Retinal pigment epithelial cell (primary cell): Measurements from ENCODE around the gene PTPRN2.

Experiments used
- DNase-seq: peaks from one replicate; pipeline ENCODE4 v3.0.0-alpha.2; 2010; ENCODE audit warnings: low read depth
- H3K4me3 ChIP-seq: 2 replicates; pipeline ENCODE4 v1.5.1; 2011; ENCODE audit warnings: mild to moderate bottlenecking, low read length, control low read depth, moderate library complexity
- CTCF ChIP-seq: conservative IDR thresholded peaks from 2 replicates; pipeline ENCODE4 v1.5.1; 2011; ENCODE audit warnings: low read depth, low read length, control low read depth, inconsistent platforms

PTPRN2 gene

GRCh38 chr7:157818701-157819454 is 768.7 kb downstream of the PTPRN2 start:
- no peak for DNase-seq
- H3K4me3 ChIP-seq = no peak overlapping the region
- no peak for TF ChIP-seq CTCF

- no peak for DNase-seq
- H3K4me3 ChIP-seq = no peak overlapping the region
- no peak for TF ChIP-seq CTCF
Measured at GRCh38 chr7:157817944-157818700, 769.5 kb downstream of the PTPRN2 start.

- no peak overlapping the region for H3K4me3 ChIP-seq
- DNase-seq = no peak
- TF ChIP-seq CTCF = no peak
Measured at GRCh38 chr7:157817433-157817832, 770.2 kb downstream of the PTPRN2 start.

- no peak overlapping the region for H3K4me3 ChIP-seq
- DNase-seq = no peak
- TF ChIP-seq CTCF = no peak
Measured at GRCh38 chr7:157816526-157817250, 770.9 kb downstream of the PTPRN2 start.

GRCh38 chr7:157816086-157816485 is 771.5 kb downstream of the PTPRN2 start:
- no peak for TF ChIP-seq CTCF
- DNase-seq = no peak
- H3K4me3 ChIP-seq = no peak overlapping the region

GRCh38 chr7:157815706-157816022 is 772.0 kb downstream of the PTPRN2 start:
- no peak for TF ChIP-seq CTCF
- no peak overlapping the region for H3K4me3 ChIP-seq
- no peak for DNase-seq
